Heart right ventricle (tissue), 16 donors: ENCODE measurements around the gene TCL1B. TPM values are rescaled to one million over a fixed set of nuclear protein-coding genes. Genes with fewer than 3 reads are reported as not detected.

Experiments used
- ATAC-seq, 8 donors: fragments of 200-7000 bp; cut with Tn5 transposase; one replicate each; pipeline ENCODE4 v1.9.1; 2020; ENCODE audit warnings: mild to moderate bottlenecking in 8 of 8, moderate library complexity in 8 of 8, moderate number of reproducible peaks in 1 of 8
- DNase-seq, 2 donors: peaks; one replicate each; pipeline ENCODE4 v3.0.0-alpha.2; 2020
- H3K27ac ChIP-seq, 10 donors: fragments of 200-600 bp; sonication (generic) in 2 of 10; one replicate each; pipeline versions ENCODE4 v1.5.0 to v1.8.0; 2020 to 2022; ENCODE audit warnings: mild to moderate bottlenecking in 3 of 10
- H3K27me3 ChIP-seq, 7 donors: fragments of 200-600 bp; one replicate each; pipeline ENCODE4 v1.8.0; 2021 to 2022; ENCODE audit warnings: mild to moderate bottlenecking in 2 of 7
- H3K36me3 ChIP-seq, 9 donors: fragments of 200-600 bp; sonication (generic) in 1 of 9; one replicate each; pipeline versions ENCODE4 v1.5.0 to v1.8.0; 2020 to 2022; ENCODE audit warnings: mild to moderate bottlenecking in 2 of 9
- H3K4me1 ChIP-seq, 9 donors: fragments of 200-600 bp; sonication (generic) in 1 of 9; one replicate each; pipeline versions ENCODE4 v1.5.0 to v1.8.0; 2020 to 2022; ENCODE audit warnings: mild to moderate bottlenecking in 4 of 9
- H3K4me3 ChIP-seq, 10 donors: fragments of 200-600 bp; sonication (generic) in 2 of 10; one replicate each; pipeline versions ENCODE4 v1.5.0 to v1.8.0; 2020 to 2022; ENCODE audit warnings: mild to moderate bottlenecking in 7 of 10, moderate library complexity in 2 of 10
- H3K9me3 ChIP-seq, 11 donors: fragments of 200-600 bp in 10 of 11; sonication (generic) in 2 of 11; one replicate each; pipeline versions ENCODE4 v1.5.0 to v1.8.0; 2013 to 2022; ENCODE audit warnings: mild to moderate bottlenecking in 2 of 11, control low read depth in 1 of 11, moderate library complexity in 1 of 11
- CTCF ChIP-seq, 9 donors: fragments of 200-600 bp; sonication (generic) in 2 of 9; IDR thresholded peaks; one replicate each; pipeline versions ENCODE4 v1.5.0 to v1.8.0; 2021 to 2022; ENCODE audit warnings: antibody characterized with exemption in 9 of 9, mild to moderate bottlenecking in 5 of 9, moderate library complexity in 1 of 9
- WGBS, 2 donors: extraction: QIAGEN DNeasy Blood & Tissue Kit; methylation state at CpG; one replicate each; pipeline ENCODE4 v1.1.7; 2013; ENCODE audit warnings: inconsistent platforms in 1 of 2; 5-methylcytosine and 5-hydroxymethylcytosine counted together
- intact Hi-C, 10 donors: fragments of 100-400 bp; cut with DNase I; formaldehyde crosslinking; loops; one replicate each; pipeline versions ENCODE4 v1.11.1 to v1.14.2; 2022
- polyA plus RNA-seq, 2 donors: library from polyadenylated mRNA; stranded (reverse); fragments of 200-250 nt; gene quantifications; one replicate each; pipeline ENCODE4 v1.2.3, GENCODE V29; 2013
- total RNA-seq, 10 donors: library from RNA; stranded (reverse); fragmentation: NEBNext Ultra II Directional in 3 of 10; extraction: Animal tissue kit (Norgen Biotek cat#: 25700) in 3 of 10; gene quantifications; one replicate each; pipeline versions ENCODE4 v1.2.1 to v1.2.4, GENCODE V29; 2021 to 2023
- donor health status: Arrhythmogenic right ventricular cardiomyopathy.
- donor health status: ischemic (EF 13 %, LVEDD 7.1; RV severe dilation, severe dysfunction).
- donor health status: healthy with polysubstance abuse.
- donor health status: DM: no; HTN: yes; CAD: no.
- donor health status: DM: no; HTN: no; CAD: no.
- donor health status: ischemic (EF 25% LVEDD 6.9; RV normal size, moderate dysfunction).
- donor health status: ischemic (EF 25% LVEDD 5.7; RV mildly dilated, moderate dysfunction).
- donor health status: healthy.
- donor health status: DM: yes; HTN: yes; CAD: no.
- donor health status: Ischemic cardiomyopathy.
- donor health status: ischemic (EF 35%, LVEDD 5.7; RV mildly dilated, moderate dysfunction).
- donor health status: nonischemic (EF 11% LVEDD 7.7; RV severe dilation, severe dysfunction).
- donor health status: DM: yes; HTN: yes; CAD: no.
- donor health status: PGD.
- donor health status: ischemic (EF 29% LVEDD 5.4; RV normal size, mild dysfunction).
- donor health status: nonischemic (EF 23%, LVEDD 6.1; RV moderate dilation, normal function).

TCL1B gene
- total and polyA plus RNA-seq, 12 donors: not detected

- peaks cover 0 to 29% (median 2%) of the 10 kb centered on the region in 7 donors for H3K27me3 ChIP-seq
- DNase-seq (no peak), ATAC-seq (no peak)
- no peak for TF ChIP-seq CTCF (IDR thresholded peaks at IDR 0.05)
- H3K4me3 ChIP-seq: no peak overlapping the region
- H3K9me3 ChIP-seq: peaks cover 0 to 12% (median 0%) of the 10 kb centered on the region in 11 donors
- 37 to 56% methylated on average over 4 of the region's 4 CpGs for WGBS, 2 donors
- H3K4me1 ChIP-seq: no peaks in the 10 kb centered on the region
- H3K36me3 ChIP-seq: no peaks in the 10 kb centered on the region
- no peak overlapping the region for H3K27ac ChIP-seq
- intact Hi-C loops: no loop called here
These were observed 6.9 kb upstream of the TCL1B start for GRCh38 chr14:95679148-95679815.

- no peak for TF ChIP-seq CTCF (IDR thresholded peaks at IDR 0.05)
- no peaks in the 10 kb centered on the region for H3K36me3 ChIP-seq
- intact Hi-C loops: loop anchor here in 1 of 10 donors (10.0 kb wide), 1 partner anchor 115 kb away; no protein-coding TSS in a partner anchor
- DNase-seq (no peak), ATAC-seq (no peak)
- peaks cover 0 to 12% (median 0%) of the 10 kb centered on the region in 11 donors for H3K9me3 ChIP-seq
- no peak overlapping the region for H3K27ac ChIP-seq
- WGBS, 2 donors: 19 to 24% methylated on average over 8 of the region's 8 CpGs
- no peak overlapping the region for H3K4me3 ChIP-seq
- H3K27me3 ChIP-seq: peaks cover 0 to 32% (median 11%) of the 10 kb centered on the region in 7 donors
- no peaks in the 10 kb centered on the region for H3K4me1 ChIP-seq
These were observed 6.1 kb upstream of the TCL1B start for GRCh38 chr14:95679998-95680735.

- Histone ChIP-seq H3K36me3 (no peaks in the 10 kb centered on the region), H3K27ac (no peak overlapping the region), H3K4me3 (no peak overlapping the region), H3K4me1 (no peaks in the 10 kb centered on the region), H3K27me3 (peaks cover 0 to 38% (median 15%) of the 10 kb centered on the region in 7 donors), H3K9me3 (peaks cover 0 to 8% (median 0%) of the 10 kb centered on the region in 11 donors)
- intact Hi-C loops: loop anchor here in 1 of 10 donors (10.0 kb wide), 1 partner anchor 116 kb away; no protein-coding TSS in a partner anchor
- ATAC-seq (no peak), DNase-seq (no peak)
- no peak for TF ChIP-seq CTCF (IDR thresholded peaks at IDR 0.05)
- WGBS, 2 donors: 76 to 77% methylated on average over 2 of the region's 2 CpGs
These were observed 5.1 kb upstream of the TCL1B start for GRCh38 chr14:95681153-95681552.

GRCh38 chr14:95683793-95684192 is 2.4 kb upstream of the TCL1B start:
- intact Hi-C loops: loop anchor here in 1 of 10 donors (10.0 kb wide), 1 partner anchor 119 kb away; no protein-coding TSS in a partner anchor
- Histone ChIP-seq H3K36me3 (no peaks in the 10 kb centered on the region), H3K27ac (no peak overlapping the region), H3K9me3 (no peaks in the 10 kb centered on the region), H3K4me1 (no peaks in the 10 kb centered on the region), H3K27me3 (peaks cover 0 to 41% (median 15%) of the 10 kb centered on the region in 7 donors), H3K4me3 (no peak overlapping the region)
- no peak for ATAC-seq
- DNase-seq: no peak
- 54 to 55% methylated on average over 4 of the region's 4 CpGs for WGBS, 2 donors
- TF ChIP-seq CTCF (IDR thresholded peaks at IDR 0.05): peak in 4 of 9 donors; percentile 27 to 62 (median 36)
